K562 (cell line): ENCODE data around the gene B3GALT6. TPM values are rescaled to one million over a fixed set of nuclear protein-coding genes. Genes with fewer than 3 reads are reported as not detected.

Experiments used
- CBFA2T3 ChIP-seq: fragments of 450-650 bp; IDR thresholded peaks from 2 replicates; pipeline ENCODE4 v1.6.1; 2017
- CXXC5 ChIP-seq: fragments of 250-450 bp; sonication (Bioruptor Pico); IDR thresholded peaks from 2 replicates; pipeline ENCODE4 v1.8.0; 2022; ENCODE audit warnings: inconsistent platforms, mild to moderate bottlenecking, moderate library complexity
- ESRRA ChIP-seq: fragments of 450-650 bp; IDR thresholded peaks from 2 replicates; pipeline ENCODE4 v1.6.1; 2014; ENCODE audit warnings: low read depth, mild to moderate bottlenecking, moderate library complexity, borderline replicate concordance
- MTA3 ChIP-seq: fragments of 450-650 bp; formaldehyde crosslinking; IDR thresholded peaks from 2 replicates; pipeline ENCODE4 v1.6.1; 2017; ENCODE audit warnings: mild to moderate bottlenecking, borderline replicate concordance
- PRDM10 ChIP-seq: fragments of 450-650 bp; IDR thresholded peaks from 2 replicates; pipeline ENCODE4 v1.6.1; 2018; ENCODE audit not compliant: partially characterized antibody
- SIRT6 ChIP-seq: IDR thresholded peaks from one replicate; pipeline ENCODE4 v1.6.1; 2012; ENCODE audit warnings: low read depth, mild to moderate bottlenecking, control low read depth, inconsistent platforms, low read length, moderate library complexity
- SNAPC5 ChIP-seq: fragments of 250-450 bp; sonication (Bioruptor Pico); IDR thresholded peaks from 2 replicates; pipeline ENCODE4 v1.8.0; 2021; ENCODE audit warnings: moderate library complexity, mild to moderate bottlenecking, inconsistent platforms
- ZC3H4 ChIP-seq: sonication (generic); formaldehyde crosslinking; IDR thresholded peaks from 2 replicates; pipeline ENCODE4 v1.9.0; 2021; ENCODE audit warnings: missing genetic modification reagents, borderline replicate concordance
- ZNF431 ChIP-seq: sonication (generic); formaldehyde crosslinking; IDR thresholded peaks from 2 replicates; pipeline ENCODE4 v1.8.0; 2022; ENCODE audit warnings: mild to moderate bottlenecking, missing genetic modification reagents
- ZNF586 ChIP-seq: fragments of 450-650 bp; formaldehyde crosslinking; conservative IDR thresholded peaks from 2 replicates; pipeline ENCODE4 v1.4.0; 2020; ENCODE audit warnings: mild to moderate bottlenecking, moderate library complexity
- polyA plus RNA-seq, 8 experiments: library from polyadenylated mRNA; depleted of rRNA in 4 of 8; stranded (reverse) in 5 of 8; unstranded in 3 of 8; fragments of >200 nt; fragmentation: Nextera tagmentation in 2 of 8; fragmentation: Illumina TruSeq in 1 of 8; extraction: Ambion mirVana in 2 of 8; extraction: Trizol in 1 of 8; gene quantifications; 2 replicates each; pipeline versions ENCODE4 v1.2.1 to v1.2.3, GENCODE V29; 2011 to 2014; ENCODE audit warnings: inconsistent platforms in 1 of 8, missing spikeins in 1 of 8
- total RNA-seq, 7 experiments: library from RNA; depleted of rRNA in 6 of 7; stranded (reverse); fragments of >200 nt in 6 of 7; fragmentation: Illumina TruSeq in 2 of 7; extraction: Trizol in 2 of 7; gene quantifications; 2 replicates each; pipeline versions ENCODE4 v1.2.1 to v1.2.3, GENCODE V29; 2011 to 2021; ENCODE audit warnings: low replicate concordance in 1 of 7
- TF ChIP-seq, protein P1 (sequence below), 2 experiments: fragments of 150-350 bp in 1 of 2; IDR thresholded peaks; 2 replicates each; pipeline ENCODE4 v1.6.1; 2012 to 2016; ENCODE audit warnings: low read depth in 2 of 2, low read length in 2 of 2, mild to moderate bottlenecking in 1 of 2, moderate library complexity in 1 of 2
- TF ChIP-seq, protein P2 (sequence below): fragments of 150-350 bp; conservative IDR thresholded peaks from 2 replicates; pipeline ENCODE4 v1.6.1; 2014; ENCODE audit warnings: low read length

B3GALT6 gene
- total and polyA plus RNA-seq, 9 of the 15 experiments (the other 6 are each of a cell fraction or from before 2014, with no cell fraction given), result 0.68 to 29.8 (median 9.9) TPM

GRCh38 chr1:1232208-1232795 lies at the start of gene B3GALT6 (continued):
- TF ChIP-seq MTA3 (no peak), CBFA2T3 (no peak), SNAPC5 (CRISPR knock-in tag) (no peak), ZNF586 (no peak), SIRT6 (no peak), PRDM10 (no peak), CXXC5 (CRISPR knock-in tag) (peak; percentile 86), ESRRA (no peak), ZC3H4 (CRISPR knock-in tag) (0 out of 2 replicates have a peak, but pooled peaks have one; percentile 70), ZNF431 (peak; percentile 67; the same call in 1 of the 2 replicates)
- TF ChIP-seq, protein P1, sequence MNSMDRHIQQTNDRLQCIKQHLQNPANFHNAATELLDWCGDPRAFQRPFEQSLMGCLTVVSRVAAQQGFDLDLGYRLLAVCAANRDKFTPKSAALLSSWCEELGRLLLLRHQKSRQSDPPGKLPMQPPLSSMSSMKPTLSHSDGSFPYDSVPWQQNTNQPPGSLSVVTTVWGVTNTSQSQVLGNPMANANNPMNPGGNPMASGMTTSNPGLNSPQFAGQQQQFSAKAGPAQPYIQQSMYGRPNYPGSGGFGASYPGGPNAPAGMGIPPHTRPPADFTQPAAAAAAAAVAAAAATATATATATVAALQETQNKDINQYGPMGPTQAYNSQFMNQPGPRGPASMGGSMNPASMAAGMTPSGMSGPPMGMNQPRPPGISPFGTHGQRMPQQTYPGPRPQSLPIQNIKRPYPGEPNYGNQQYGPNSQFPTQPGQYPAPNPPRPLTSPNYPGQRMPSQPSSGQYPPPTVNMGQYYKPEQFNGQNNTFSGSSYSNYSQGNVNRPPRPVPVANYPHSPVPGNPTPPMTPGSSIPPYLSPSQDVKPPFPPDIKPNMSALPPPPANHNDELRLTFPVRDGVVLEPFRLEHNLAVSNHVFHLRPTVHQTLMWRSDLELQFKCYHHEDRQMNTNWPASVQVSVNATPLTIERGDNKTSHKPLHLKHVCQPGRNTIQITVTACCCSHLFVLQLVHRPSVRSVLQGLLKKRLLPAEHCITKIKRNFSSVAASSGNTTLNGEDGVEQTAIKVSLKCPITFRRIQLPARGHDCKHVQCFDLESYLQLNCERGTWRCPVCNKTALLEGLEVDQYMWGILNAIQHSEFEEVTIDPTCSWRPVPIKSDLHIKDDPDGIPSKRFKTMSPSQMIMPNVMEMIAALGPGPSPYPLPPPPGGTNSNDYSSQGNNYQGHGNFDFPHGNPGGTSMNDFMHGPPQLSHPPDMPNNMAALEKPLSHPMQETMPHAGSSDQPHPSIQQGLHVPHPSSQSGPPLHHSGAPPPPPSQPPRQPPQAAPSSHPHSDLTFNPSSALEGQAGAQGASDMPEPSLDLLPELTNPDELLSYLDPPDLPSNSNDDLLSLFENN (IDR thresholded peaks at IDR 0.05; ENCODE audit: low read depth in 2 of 2, low read length in 2 of 2), result no peak
- TF ChIP-seq, protein P2, sequence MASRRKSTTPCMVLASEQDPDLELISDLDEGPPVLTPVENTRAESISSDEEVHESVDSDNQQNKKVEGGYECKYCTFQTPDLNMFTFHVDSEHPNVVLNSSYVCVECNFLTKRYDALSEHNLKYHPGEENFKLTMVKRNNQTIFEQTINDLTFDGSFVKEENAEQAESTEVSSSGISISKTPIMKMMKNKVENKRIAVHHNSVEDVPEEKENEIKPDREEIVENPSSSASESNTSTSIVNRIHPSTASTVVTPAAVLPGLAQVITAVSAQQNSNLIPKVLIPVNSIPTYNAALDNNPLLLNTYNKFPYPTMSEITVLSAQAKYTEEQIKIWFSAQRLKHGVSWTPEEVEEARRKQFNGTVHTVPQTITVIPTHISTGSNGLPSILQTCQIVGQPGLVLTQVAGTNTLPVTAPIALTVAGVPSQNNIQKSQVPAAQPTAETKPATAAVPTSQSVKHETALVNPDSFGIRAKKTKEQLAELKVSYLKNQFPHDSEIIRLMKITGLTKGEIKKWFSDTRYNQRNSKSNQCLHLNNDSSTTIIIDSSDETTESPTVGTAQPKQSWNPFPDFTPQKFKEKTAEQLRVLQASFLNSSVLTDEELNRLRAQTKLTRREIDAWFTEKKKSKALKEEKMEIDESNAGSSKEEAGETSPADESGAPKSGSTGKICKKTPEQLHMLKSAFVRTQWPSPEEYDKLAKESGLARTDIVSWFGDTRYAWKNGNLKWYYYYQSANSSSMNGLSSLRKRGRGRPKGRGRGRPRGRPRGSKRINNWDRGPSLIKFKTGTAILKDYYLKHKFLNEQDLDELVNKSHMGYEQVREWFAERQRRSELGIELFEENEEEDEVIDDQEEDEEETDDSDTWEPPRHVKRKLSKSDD, result no peak
